Occipital lobe (tissue), 2 donors: ENCODE results near the gene SCUBE3. TPM values are rescaled to one million over a fixed set of nuclear protein-coding genes. Genes with fewer than 3 reads are reported as not detected.

Experiments
- DNase-seq: peaks from one replicate; lab custom pipeline; 2025; lab: John Stamatoyannopoulos, UW
- total RNA-seq: library from RNA; depleted of rRNA; stranded (reverse); fragments of >200 nt; gene quantifications from one replicate; pipeline ENCODE4 v1.2.3, GENCODE V29; 2014

The SCUBE3 gene
- total RNA-seq, 1 donor from 2014 or later: 1.7 TPM

DNA sequence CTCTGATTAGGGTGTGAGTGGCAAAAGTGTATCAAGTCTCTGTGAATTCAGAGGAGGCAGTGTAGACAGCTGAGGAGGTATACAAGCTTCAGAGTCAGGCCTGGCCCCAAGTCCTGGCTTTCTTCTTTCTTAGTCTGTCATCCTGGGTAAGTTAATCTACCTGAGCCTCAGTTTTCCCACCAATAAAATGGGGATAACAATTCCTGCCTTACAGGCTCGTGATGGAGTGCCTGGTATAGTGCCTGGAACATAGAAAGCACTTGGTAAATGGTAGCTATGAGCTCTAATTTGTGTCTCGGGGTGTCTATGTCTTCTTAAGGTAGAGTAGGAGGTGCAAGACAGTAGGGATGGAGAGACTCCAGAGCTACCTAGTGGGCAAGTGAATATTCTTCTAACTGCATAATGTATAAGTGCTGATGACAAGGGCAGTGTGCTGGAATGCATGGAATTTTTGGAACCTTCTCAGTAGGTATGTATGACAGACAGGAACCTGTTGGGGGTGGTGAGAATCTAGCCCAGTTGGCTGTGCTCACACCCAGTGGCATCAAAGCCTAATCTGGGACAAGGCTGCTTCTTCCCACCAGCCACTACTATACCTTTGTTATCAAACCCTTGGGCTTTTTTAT is 4.0 kb upstream of the SCUBE3 start:
- no peak for DNase-seq

DNA sequence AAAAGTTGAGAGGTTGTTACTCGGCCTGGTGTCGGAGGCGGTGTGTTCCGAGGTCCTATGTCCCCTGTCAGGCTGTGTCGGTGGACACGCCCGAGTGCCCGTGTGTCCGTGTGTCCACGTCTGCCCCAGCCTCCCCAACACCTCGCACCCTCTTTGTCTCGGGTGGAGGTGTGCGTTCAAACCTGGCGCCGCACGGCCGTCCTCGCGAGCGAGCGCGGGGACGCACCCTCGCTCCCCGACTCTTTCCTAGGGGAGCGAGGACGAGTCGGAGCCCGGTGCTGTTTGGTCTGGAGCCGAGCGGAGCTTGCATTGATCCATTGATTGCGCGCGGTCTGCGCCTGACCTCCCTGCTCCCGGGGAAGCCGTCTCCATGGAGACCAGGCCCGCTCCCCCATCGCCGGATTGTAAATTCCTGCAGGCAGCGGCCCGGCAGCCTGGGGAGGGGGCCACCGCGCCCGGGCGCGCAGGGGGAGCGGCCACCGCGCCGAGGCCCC is 411 bp upstream of the SCUBE3 start:
- no peak for DNase-seq

DNA sequence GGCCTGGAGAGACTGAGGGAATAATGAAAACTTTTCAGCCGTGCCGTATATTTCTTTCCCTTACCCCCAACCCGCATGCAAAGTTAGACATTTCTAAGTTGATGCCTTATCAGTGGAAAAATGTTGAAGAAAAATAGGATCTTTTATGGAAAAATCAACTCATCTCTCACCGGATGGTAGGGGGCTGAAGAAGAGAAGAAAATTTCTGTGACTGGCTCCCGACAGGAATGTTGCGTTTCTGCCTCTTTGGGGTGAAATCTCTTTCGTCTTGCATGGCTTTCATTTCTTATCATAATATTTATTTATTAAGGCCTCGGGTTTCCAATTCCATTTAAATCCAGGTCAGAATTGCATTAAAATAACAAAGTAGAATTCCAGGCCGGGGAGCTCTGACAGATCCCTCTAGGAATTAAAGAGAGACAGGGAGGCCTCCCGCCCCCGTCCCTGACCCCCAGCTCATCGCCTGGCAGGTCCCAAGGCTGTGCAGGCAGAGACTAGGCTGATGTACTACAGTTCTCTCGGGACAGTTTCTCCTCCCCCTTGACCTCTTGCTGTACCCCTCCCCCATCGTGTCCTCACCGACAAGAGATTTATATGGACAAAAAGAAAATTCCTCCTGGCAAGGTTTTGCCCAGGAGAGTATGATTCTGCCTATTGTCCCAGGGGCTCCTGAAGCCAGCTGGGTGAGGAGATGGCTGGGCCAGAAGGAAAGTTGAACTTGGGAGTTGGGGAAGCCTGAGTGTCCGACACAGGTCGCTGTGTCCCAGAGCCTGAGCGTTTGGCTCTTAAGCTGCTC is 1.3 kb downstream of the SCUBE3 start:
- no peak for DNase-seq

DNA sequence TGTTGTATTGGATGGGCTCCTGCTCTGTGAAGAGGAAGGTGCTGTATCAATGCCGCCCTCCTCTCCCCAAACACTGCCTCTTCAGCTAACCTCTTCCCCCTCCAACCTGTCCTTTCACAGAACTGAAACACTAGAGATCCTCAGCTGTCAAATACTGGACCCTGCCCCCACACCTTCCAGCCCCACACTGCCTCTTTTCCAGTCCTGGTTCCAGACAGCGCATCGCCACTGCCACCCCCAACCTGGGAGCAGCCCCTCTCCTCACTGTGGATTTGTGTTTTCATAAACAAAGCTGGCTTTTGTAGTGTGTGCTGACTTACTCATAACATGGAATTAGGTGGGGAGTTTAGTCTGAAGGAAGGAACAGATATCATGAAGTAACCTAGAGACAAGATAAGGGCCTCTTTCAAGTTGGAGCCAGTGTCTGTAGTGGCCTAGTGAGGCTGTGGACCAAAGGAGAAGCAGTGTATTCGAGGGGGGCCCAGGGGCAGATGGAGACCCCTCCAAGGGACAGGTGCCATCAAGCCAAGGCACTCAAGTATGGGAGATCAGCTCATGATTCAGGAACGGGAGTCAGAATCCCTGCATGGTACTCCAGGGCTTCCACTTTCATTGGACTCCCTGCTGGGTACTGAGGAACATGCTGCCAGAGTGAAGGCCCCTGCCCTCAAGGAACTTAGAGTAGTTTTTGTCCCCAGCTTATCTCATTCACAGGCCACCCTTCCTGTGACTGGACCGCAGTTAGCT is 2.1 kb downstream of the SCUBE3 start:
- DNase-seq: no peak

DNA sequence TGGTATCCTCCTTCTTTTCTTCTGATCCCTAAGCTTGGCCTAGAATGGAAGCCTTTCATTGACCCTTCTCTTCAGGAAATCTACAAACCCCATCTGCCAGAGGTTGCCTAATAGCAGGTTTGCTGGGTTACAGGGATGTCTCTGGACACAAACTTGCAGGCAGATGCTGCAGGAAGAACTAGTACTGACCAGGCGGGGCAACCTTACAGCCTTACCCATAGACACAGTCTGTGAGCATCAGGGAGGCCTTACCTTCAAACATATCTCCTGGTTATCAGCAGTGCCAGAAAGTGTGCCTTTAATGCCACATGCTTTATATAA is 2.6 kb downstream of the SCUBE3 start:
- DNase-seq: no peak

DNA sequence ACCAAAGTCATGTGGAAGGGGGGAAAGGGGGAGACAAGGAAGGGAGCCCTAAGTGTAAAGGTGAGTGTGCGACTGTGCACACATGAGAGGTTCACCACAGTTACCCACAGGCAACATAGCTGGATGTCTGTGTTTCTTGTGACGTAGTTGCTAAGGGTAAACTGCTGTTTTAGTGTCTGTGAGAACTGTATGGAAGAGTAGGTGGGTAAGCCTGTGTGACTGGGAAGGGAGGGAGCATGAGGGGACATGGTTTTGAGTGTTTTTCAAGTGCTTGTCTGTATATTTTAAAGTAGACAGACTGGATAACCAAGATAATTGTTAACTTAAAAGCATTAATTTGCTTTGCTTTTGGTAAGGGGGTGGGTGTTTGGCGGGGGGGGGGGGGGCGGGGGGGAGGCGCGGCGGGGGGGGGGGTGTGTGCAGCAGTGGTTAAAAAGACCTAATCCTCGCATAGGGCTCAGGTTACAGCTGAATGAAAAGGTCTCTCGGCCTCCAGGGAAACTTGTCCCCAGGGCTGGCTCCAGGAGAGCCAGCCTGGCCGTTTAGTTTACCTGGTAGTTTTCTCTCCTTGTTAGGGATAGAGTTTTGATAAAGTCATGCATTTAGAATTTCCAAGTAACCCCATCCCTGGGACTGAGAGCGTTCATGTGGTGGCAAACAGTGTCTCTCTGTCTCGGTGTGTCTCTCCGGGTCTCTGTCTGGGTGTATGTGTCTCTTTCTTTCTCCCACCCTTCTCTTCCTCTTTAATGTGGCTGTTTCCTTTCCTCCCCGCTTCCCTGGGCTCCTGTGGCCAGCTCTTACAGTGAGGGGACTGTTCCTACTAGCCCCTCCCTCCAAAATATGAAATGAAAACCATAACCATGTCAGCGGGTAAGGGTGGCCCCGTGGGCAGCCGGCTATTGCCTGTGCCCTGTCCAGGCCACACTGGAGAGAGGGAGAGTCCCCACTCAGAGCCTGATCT is 3.4 kb downstream of the SCUBE3 start:
- no peak for DNase-seq

DNA sequence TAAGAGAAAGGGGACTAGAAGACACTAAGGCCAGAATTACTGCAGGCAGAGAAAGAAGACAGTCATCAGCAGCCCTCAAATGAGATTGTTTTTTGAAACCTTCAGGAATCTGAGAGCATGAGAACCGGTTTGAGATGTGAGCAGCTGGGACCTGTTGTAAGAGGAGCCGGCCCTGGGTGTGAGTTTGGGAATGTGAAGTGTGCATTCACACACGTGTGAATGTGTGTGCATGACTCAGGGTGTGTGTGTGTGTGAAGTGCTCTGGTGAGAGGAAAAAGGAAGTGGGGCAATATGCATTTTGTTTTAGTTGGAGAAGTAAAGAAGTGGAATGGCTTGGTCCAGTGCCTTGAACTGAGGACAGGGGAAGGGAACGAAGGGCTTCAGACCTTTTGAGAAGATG is 4.3 kb downstream of the SCUBE3 start:
- DNase-seq: no peak

DNA sequence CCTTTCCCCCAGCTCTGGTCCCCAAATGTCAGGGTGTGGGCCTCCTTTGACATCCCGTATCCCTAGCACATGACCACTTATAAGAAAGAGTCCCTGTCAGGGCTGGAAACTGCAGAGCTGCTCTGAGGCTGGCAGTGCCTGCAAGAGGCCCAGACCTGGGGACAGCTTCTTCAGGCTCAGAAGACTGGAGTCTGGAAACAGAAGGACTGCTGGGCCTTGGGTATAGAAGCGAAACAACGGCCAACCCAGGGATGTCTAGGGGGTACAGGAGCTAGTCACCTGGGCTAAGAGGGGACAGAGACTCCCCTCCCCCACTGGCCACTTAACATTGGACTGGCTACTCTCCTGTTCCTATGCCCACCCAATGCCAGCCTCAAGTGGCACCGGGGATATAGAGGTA is 4.7 kb downstream of the SCUBE3 start:
- DNase-seq: no peak

DNA sequence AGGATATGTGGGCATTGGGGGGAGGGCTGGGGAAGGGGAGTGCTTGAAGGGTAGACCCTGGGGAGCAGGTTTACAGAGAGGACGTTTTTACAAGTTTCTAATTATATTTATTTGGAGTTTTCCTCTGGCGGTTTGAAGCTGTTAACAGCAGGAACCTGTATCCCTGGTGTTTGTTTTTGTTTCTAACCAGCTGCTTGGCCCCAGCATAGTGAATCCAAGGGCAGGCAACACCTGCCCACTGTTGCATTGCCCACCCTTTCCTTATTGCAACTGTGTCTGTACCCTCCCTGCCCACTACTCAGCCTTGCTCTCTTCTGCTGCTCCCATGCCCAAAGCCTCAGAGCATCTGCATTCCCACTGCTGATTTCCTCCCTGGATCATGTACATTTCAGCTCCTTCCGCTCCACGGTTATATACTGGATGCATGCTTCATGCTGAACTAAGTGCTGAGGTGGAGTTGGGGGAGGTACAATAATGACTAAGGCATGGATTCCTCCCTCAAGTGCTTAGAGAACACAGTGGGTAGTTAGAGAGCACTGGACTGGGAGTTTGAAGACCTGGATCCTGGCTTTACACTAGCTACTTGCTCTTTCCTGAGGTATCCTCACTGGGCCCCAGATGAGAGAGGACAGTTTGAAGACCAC is 6.0 kb downstream of the SCUBE3 start:
- no peak for DNase-seq

DNA sequence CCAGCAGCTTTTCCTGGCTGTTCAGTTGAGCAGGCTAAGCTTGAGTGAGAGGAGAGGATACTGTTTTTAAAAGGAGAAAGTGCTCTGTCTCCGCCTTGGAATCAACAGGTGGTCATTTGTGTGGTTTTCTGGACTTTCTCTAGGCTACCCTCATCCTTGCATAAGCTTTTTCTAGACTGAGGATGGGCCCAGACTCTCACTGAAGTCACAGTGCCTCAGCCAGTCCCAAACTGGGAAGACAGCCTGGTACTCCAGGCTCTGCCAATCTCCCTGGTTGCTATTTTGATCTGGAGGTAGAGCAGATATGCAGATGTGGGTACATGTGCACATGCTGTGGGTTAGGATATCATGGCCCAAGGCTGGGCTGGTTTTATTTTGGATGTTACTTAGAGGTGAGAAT is 7.0 kb downstream of the SCUBE3 start:
- no peak for DNase-seq

DNA sequence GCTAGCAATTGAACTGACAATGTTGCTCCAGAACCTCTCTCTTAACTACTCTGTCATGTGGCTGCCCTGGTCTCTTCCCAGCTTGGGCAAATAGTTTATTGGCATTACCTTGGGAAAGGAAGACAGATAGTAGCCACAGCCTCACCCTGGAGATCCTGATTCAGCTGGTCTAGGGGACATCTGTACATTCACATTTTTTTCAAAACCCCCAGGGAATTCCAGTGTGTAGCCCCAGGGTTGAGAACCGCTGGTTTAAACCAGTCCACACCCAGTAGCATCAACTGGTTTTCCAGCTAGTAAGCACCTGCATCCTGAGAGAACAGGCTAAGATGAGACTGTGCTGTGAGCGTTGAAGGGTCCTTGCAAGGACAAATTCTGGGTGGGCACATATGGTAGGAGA is 9.6 kb downstream of the SCUBE3 start:
- no peak for DNase-seq

DNA sequence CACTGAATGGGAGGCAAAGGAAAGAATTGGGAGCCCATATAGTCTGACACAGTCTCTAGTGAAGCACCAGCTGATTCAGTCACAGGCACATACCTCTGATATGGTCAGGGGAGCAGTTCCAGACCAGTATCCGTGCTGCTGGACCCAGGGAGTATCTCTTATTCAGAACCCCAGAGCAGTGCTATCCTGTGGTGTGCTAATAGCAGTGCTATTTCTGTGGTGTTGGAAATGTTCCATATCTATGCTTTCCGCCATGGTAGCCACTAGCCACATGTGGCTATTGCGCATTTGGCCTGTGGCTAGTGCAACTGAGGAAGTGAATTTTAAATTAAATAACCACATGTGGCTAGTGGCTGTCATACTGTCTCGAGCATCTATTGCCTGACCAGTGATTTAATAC is 11.0 kb downstream of the SCUBE3 start:
- DNase-seq: no peak

DNA sequence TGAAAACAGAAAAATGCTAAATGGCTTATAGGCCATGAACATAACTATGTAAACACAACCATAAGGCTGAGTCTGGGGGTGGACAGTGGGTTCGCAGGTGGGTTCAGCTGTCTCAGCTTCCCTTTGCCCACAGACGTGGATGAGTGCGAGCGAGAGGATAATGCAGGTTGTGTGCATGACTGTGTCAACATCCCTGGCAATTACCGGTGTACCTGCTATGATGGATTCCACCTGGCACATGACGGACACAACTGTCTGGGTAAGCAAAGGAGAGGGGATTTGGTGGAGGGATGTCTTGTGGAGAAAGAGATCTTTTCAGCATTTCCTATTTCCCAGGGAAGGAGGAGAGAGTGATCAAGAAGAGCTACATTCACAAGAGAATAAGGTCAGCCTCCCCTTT is 14.7 kb downstream of the SCUBE3 start:
- DNase-seq: no peak

DNA sequence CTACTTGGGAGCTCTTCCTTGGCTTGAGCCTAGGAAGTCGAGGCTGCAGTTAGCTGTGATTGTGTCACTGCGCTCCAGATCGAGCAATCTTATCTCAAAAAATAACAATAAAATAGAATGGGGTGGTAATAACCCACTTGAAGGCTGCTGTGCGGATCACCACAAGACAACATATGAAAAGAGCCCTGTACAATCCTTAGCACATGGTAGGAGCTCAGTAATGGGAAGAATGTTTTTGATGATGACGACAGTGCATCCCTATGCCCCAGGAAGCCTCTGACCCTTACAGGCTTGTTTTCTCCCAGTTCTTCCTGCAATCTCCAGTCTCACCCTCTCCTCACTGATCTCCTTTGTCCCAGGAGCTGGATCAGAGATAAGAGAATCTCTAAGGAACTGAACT is 15.5 kb downstream of the SCUBE3 start:
- no peak for DNase-seq

DNA sequence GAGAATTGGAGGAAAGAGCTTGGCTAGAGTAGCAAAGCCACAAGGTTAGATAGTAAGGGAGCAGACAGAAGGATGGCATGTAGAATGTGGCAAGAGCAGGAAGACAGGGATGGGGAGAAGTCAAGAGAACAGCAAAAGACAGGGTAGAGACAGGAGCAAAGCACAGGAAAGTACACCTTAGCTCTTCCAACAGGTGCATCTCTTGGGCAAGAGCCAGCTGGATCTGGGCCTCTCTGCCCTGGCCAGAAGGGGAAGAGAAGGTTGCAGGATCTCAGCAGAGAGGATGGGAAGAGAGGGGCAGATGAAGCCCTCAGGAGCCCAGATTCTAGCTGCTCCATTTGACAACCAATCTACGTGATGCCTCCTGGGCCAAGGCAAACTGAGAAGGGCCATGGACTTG is 16.7 kb downstream of the SCUBE3 start:
- DNase-seq: no peak

DNA sequence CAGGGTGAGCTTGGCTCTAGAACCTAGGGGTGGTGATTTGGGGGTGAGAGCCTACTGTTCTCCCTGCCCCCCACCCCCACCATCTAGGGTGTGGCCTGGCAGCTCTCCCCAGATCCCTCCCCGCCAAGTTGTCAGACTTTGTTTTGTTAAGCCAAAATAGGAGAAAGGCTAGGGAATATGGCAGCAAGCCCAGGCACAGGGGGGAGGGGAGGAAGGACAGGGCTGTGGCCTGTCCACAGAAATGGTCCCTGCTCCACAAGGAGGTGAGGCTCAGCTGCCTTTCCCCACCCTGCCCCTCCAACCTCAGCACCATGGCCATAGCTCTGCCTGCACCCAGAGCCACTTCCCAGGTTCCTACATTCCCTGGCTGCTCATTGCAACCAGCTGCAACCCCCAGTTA is 17.2 kb downstream of the SCUBE3 start:
- no peak for DNase-seq

DNA sequence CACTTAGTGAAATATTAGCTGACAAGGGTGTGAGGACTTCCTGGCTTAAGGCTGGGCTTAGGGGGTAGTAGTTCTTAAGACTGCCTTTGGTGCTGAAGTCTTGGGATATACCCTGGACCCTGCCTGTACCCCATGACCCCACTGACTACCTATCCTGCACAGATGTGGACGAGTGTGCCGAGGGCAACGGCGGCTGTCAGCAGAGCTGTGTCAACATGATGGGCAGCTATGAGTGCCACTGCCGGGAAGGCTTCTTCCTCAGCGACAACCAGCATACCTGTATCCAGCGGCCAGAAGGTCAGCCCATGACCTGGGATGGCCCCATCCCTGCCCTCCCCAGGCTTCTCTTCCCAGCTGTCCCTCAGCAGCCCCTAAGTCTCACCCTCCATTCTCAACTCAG is 17.8 kb downstream of the SCUBE3 start:
- DNase-seq: no peak

DNA sequence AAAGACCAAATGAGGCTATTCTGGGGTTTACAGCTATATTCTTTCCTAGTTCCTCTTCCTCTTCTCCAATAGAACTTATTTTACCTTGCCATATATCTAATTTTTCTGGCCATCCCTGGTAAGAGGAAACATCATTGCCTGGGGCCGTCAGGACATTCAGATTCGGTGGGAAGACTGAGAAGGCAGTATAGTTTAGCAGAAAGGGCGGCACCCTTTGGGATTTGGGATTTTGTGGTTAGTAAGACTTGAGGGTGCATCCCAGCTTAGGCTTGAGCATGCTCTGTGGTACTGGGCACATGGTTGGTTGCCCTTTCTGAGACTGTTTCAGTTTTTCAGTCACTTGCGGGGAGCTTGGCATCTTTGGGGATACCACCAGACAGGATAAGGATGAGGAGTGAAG is 21.1 kb downstream of the SCUBE3 start:
- no peak for DNase-seq

DNA sequence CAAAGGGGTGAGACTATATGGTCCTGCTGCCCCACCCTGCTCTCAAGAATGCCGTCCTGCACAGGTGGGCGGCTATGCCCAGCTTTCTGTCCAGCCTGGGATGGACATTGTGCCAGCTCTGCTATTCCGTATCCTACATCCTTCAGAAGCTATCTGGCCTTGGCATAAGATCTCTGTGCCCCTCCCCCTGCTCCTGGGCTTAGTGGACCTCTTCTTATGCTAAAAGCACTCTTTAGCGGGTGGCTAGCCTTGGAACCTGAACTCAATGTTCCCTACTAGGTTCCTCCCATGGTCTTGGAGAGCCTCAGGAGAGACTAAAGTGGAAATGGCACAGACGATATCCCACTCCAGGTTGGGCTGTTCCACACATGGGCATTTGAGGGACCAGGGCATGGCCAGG is 22.5 kb downstream of the SCUBE3 start:
- DNase-seq: no peak

DNA sequence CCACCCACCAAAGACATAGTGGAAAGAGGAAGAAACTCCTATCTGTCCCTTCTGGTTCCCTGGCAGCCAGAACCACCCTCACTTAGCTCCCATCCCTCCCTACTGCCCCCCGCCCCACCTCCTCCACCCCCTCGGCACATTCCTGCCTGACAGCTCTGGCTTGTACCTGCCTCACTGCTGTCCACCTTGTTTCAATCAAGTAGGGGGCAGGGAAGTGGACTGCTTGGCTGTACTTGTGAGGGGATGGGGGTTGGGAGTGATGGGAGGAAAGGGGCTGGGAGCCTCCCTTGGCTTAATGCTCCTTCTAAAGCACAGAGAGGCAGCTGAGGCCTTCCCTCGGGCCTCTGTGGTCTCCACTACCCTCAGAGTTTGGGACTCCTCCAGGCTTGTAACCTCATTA is 23.7 kb downstream of the SCUBE3 start:
- DNase-seq: no peak

DNA sequence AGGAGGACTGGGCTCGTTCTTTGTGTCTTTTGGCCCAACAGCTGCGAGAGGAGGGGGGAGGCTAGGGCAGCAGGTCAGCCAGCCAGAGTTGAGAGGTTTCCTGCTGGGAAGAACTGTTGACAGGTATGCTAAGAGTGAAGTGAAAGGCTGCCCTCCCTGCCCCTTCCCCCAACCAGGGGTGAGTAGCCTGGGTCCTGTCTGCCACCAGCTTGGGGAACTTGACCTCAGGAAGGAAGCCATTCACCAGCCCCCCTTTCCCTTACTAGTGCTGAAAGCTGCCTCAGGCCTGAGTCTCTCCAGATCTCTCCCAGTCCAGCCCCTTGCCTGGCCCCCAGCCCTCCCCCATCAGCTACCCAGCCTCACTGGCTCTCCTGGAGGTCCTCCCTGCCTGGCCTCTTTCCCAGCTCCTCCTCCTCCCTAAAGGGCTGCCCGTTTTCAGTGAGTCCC is 25.1 kb downstream of the SCUBE3 start:
- DNase-seq: no peak
